Activated CD4-positive, CD25-positive, alpha-beta regulatory T cell treated with anti-CD3 and anti-CD28 coated beads, Interleukin-2, amount 50 U/mL, for 16 hours (primary cell): ENCODE data around the gene NTRK3.
"Not testable (repeated sequence)": the region's sequence is repeated elsewhere in the genome, so short reads cannot be mapped to it uniquely, and the experiment has no call there.

Experiments
- DNase-seq: peaks from one replicate; pipeline ENCODE4 v3.0.0-alpha.2; 2020; ENCODE audit warnings: low read depth, low spot score

NTRK3 gene

DNA sequence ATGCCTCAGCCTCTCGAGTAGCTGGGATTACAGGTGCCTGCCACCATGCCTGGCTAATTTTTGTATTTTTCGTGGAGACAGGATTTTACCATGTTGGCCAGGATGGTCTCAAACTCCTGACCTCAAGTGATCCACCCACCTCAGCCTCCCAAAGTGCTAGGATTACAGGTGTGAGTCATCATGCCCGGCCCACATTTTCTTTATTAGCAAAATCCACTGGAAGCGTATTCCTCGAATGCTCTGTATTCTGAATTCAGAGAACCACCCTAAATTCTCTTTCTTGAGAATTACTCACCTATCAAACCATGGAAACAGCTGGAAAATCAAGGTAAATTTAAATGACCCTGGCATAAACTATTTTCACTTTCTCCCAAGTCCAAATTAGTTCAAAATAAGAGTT, 223.1 kb downstream of the NTRK3 start:
- DNase-seq, result not testable (repeated sequence)

DNA sequence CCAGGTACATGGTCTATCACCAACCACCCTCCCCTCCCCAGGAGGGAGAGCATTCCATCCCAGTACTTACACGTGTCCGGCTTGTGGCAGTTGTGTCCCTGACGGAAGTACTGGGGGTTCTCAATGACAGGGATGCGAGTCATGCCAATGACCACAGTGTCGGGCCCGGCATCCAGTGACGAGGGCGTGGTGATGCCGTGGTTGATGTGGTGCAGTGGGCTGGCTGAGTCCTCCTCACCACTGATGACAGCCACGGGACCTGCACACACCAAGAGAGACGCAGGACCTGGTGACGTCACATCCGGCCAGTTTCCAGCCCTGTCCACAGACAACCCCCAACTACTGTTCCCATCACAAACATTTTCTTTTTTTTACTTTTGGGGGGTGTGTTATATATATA, 223.8 kb downstream of the NTRK3 start:
- DNase-seq, result no peak

- DNase-seq, result no peak
Observed at GRCh38 chr15:88031461-88031860, 225.1 kb downstream of the NTRK3 start.

GRCh38 chr15:88029696-88030095, 226.8 kb downstream of the NTRK3 start:
- no peak for DNase-seq

- no peak for DNase-seq
Observed at GRCh38 chr15:88028024-88028423, 228.5 kb downstream of the NTRK3 start.

- DNase-seq, result no peak
Observed at GRCh38 chr15:88023914-88024313, 232.6 kb downstream of the NTRK3 start.

DNA sequence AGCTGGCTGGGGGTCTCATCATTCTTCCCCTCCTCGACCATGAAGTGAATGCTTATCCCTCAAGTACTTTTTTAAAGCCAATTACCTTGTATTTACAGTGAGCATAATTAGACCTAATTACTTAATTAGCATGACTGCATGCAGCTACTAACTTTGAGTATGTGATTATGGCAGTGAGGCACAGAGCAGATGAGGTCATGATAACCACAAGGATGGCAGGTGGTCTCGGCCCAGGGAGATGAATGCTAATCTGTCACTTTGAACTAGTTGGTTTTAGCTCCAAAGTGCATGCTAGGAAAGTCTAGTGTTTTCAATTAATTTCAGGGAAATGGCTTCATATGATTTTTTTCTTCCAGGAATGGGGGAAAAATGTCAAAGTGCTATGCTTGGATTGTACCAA, 233.8 kb downstream of the NTRK3 start:
- DNase-seq, result no peak

GRCh38 chr15:88021601-88022000, 234.9 kb downstream of the NTRK3 start:
- no peak for DNase-seq

GRCh38 chr15:88020806-88021205, 235.7 kb downstream of the NTRK3 start:
- no peak for DNase-seq

- no peak for DNase-seq
Observed at GRCh38 chr15:88019656-88020055, 236.9 kb downstream of the NTRK3 start.

DNA sequence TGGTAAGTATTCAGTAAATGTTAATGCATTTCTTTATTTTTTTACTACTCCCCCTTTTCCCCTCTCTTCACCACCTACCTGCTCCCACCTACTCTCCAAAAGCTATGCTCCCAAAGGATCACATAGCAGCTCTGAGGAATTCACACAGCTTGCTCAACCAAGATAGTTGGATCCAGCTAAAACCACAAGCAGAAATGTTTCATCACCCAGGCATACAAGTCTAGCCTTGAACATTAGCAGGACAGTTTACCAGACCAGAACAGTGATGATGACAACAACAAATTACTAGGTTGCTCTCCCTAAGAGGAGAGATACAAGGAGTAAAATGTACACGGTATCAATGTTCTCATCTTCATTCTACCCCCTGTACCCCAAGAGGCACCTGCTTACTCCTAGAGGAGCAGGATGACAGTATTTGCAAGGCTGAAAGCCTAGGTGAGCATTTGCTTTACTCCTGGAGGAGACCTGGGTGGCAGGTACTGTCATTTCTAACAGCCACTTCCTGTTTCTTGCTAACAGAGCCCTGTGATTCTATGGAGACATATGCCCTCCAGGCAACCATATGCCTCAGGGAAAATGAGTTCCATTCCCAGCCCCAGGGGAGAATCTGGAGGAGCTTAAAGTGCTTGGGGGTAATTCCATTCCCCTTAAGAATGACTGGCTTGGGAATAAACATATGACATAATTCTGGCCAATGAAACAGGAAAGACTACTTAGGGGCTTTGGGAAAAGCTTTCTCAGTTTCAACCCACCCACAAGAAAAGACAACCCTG, 237.5 kb downstream of the NTRK3 start:
- no peak for DNase-seq

DNA sequence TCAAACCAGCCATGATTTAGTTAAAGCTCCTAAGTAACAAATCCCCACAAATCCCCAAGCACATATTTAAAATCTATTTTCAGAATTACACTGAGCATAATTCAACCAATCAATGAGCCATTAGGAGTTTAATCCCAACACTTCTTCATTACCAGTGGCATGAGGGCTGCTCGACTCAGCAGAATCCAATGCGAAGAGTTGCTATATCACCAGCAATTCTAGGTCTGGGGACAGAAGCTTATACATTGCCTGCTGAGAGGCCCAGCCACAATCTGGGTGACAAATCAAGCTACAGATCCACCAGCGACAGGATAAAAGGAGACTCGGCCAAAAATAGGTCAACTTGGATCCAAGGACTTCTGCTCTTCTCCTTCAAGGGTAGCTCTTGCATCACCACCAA, 238.8 kb downstream of the NTRK3 start:
- DNase-seq, result no peak

DNA sequence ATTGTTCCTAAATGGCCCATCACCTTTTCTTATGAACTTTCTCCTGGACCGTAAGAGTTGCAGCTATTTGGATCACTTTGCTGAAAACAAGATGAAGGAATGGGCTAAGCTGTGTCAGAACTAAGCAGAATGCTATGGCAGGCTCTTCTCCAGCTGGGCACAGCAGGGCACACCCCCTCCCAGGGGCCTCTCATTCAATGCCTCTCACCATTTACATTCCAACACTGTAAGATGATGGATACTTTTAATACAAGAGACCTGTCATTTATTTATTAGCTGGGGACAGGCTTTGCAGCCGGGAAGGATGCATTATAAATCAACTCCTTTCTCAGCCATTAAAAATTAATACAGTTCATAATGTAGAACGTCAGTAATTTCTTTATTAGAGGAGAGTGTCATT, 240.1 kb downstream of the NTRK3 start:
- no peak for DNase-seq

DNA sequence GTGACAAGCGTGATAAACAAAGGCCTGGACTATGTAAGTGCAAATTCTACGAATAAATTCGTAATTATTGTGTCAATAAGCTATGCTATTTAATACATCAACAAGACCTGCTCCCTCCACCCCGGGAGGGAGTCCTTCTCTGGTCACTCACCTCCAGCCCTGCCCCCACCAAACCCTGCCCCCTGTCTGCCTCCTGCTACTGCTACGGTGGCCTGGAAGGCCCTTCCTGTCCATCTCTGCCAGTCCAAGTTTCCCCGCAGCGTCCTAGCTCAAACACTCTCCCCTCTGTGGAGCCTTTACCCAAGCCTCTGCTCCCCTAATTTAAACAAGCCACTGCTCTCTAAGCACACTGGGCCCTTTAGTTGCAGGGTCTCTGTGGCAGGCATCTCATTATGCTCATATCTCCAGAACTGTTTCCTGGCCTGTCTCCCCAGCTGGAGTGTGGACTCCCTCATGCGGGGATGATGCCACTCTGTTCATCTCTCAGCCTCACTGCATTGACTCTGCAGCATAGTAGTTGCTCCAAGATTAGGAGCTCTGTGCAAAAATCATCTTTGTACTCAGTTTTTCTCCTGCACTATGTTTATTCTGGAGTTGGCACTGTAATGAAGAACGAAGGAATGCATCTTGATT, 241.2 kb downstream of the NTRK3 start:
- DNase-seq, result no peak

GRCh38 chr15:88014454-88015160, 241.9 kb downstream of the NTRK3 start:
- no peak for DNase-seq

DNA sequence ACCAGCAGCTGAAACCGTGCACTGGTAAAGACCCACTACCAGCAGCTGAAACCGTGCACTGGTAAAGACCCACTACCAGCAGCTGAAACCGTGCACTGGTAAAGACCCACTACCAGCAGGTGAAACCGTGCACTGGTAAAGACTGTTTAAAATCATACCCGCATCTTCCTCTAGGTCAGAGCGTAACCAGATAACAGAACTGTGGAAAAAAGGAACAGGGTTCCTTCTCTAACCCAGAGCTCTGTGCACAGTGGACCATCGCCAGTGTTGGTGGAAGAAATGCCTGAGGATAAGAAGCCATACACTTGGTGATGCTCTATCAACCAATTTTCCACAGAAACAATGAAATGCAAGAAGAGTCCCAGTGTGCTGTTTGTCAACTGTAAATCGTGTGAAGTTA, 243.4 kb downstream of the NTRK3 start:
- DNase-seq, result no peak

DNA sequence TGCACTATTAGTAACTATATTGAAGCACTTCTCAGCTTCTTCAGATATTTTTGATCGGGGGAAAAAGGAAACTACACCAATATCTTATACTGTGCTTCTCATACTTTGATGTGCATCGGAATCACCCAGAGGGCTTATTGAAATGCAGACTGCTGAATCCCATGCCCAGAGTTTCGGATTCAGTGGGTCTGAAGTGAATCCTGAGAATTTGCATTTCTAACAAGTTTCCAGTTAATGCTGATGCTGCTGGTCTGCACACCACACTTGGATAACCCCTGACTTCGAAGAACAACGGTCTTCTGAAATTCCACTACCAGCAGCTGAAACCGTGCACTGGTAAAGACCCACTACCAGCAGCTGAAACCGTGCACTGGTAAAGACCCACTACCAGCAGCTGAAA, 243.9 kb downstream of the NTRK3 start:
- no peak for DNase-seq

DNA sequence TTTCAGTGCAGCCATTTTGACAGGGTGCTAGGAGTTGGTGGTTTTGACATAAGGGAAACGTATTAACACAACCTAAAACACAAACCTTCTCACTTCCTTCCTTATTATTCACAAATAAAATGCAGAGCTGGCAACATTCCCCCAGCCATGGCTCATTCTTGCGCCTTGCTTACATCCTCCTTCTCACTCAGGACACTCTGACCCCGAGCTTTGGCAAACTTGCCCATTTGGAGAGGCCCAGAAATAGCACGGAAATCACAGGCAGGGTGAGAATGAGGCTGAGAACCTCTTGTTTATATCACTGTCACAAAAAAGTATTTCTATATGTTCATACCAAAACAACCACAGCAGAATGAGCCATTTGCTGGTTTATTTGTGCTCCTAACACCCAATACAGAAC, 244.3 kb downstream of the NTRK3 start:
- no peak for DNase-seq

- no peak for DNase-seq
Observed at GRCh38 chr15:88011533-88011932, 245.0 kb downstream of the NTRK3 start.

DNA sequence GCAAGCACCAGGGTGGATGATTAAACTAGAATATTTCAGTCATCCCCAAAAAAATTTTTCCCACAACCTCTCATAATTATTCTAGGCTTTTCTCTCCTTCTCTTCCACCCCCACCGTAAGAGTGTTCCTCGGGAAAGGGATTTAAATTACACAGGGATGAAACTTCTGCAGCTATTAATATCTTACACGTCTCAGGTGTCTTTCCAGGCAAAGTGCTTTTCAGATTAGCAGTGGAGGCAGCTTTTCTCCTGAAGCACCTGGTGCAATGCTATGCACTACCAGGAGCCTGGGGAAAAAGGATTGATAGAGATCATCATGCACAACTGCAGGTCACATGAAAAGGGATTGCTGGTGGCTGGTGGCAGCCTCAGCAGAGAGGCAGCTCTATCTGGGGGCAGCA, 250.4 kb downstream of the NTRK3 start:
- DNase-seq, result no peak

DNA sequence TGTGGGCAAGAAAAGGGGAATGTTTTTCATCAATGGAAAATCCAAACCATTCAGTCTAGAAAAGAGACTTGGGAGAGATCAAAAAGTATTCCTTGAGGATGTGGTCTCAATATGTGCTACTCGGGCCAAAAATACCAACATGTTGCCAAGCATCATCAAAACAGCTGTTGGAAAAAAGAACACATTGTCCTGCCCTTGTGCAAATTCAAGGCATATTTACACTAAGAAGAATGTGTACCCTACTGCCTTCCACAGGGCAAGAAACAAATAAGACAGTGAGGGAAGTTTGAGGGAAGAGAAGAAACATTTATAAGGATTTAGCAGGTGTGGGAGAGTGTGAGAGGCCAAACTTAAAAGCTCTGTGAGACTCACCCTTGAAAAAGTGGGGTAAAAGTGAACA, 252.1 kb downstream of the NTRK3 start:
- no peak for DNase-seq

DNA sequence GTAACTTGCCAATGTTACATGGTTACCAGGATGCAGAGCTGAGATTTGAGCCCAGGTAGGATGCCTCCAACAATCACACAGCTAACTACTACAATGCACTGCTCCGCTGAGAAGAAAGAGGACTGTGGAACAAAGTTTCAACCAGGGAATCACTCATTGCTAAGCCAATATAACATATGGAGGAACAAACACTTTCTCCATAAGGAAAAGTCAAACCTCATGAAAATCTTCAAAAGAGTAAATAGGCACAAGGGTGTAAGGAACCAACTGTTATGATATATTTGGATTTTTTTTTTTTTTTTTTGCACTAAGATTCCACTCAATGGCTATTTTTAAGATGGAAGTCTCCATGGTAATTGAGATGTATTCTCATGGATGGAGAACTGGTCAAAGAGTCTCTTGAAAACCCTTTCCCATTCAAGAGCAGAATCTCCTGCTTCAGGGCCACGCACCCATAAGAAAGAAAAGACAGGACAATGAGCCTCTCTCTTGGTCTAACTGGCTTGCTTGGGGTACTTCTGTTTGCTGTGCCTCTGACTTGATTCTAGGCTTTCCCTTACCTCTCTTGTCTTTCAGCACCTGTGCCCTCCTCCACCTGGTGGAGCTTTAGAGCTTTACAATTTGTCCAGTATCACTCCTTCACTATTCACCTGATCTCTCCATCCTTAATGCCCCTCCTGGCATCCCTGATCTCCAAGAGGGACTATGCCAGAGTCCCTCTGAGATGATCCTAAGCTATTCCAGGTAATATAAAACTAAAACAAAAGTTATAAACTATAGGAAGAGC, 252.8 kb downstream of the NTRK3 start:
- no peak for DNase-seq
